H9 (cell line): ENCODE results near the gene PEDS1. TPM values are rescaled to one million over a fixed set of nuclear protein-coding genes. Genes with fewer than 3 reads are reported as not detected.

Source experiments
- DNase-seq: peaks from one replicate; pipeline ENCODE4 v3.0.0-alpha.2; 2017
- H2AFZ ChIP-seq: one replicate; pipeline ENCODE4 v1.6.1; 2013; ENCODE audit warnings: mild to moderate bottlenecking, low read length, control low read depth, moderate library complexity
- H2AK5ac ChIP-seq: 2 replicates; pipeline ENCODE4 v1.6.1; 2013; ENCODE audit warnings: low read length, control low read depth, mixed read lengths; ENCODE audit not compliant: insufficient read length
- H2BK120ac ChIP-seq: one replicate; pipeline ENCODE4 v1.6.1; 2013; ENCODE audit warnings: low read depth, mild to moderate bottlenecking, low read length, control low read depth, inconsistent platforms; ENCODE audit not compliant: poor library complexity, severe bottlenecking
- H2BK12ac ChIP-seq: 2 replicates; pipeline ENCODE4 v1.6.1; 2013; ENCODE audit warnings: low read length, control low read depth, mixed read lengths, low read depth; ENCODE audit not compliant: insufficient read length
- H2BK15ac ChIP-seq: 2 replicates; pipeline ENCODE4 v1.6.1; 2013; ENCODE audit warnings: low read depth, low read length, control low read depth
- H2BK20ac ChIP-seq: one replicate; pipeline ENCODE4 v1.6.1; 2013; ENCODE audit warnings: low read depth, mild to moderate bottlenecking, low read length, control low read depth, inconsistent platforms; ENCODE audit not compliant: poor library complexity, severe bottlenecking
- H2BK5ac ChIP-seq: 2 replicates; pipeline ENCODE4 v1.6.1; 2013; ENCODE audit warnings: low read length, control low read depth, mixed read lengths; ENCODE audit not compliant: insufficient read length
- H3K14ac ChIP-seq: 2 replicates; pipeline ENCODE4 v1.6.1; 2013; ENCODE audit warnings: low read length, control low read depth; ENCODE audit not compliant: insufficient read depth
- H3K18ac ChIP-seq: 2 replicates; pipeline ENCODE4 v1.6.1; 2013; ENCODE audit warnings: low read depth, mild to moderate bottlenecking, mixed read lengths, low read length, control low read depth; ENCODE audit not compliant: insufficient read length
- H3K23ac ChIP-seq: 2 replicates; pipeline ENCODE4 v1.6.1; 2013; ENCODE audit warnings: low read length, control low read depth, mixed read lengths, low read depth; ENCODE audit not compliant: insufficient read length
- H3K23me2 ChIP-seq: 2 replicates; pipeline ENCODE4 v1.6.1; 2013; ENCODE audit warnings: low read depth, mild to moderate bottlenecking, mixed read lengths, low read length, control low read depth; ENCODE audit not compliant: insufficient read length, poor library complexity, severe bottlenecking
- H3K27ac ChIP-seq: 2 replicates; pipeline ENCODE4 v1.5.1; 2013; ENCODE audit warnings: low read length, control low read depth, mixed read lengths, low read depth; ENCODE audit not compliant: insufficient read length
- H3K27me3 ChIP-seq: 2 replicates; pipeline ENCODE4 v1.6.1; 2013; ENCODE audit warnings: low read length, control low read depth, inconsistent platforms; ENCODE audit not compliant: insufficient read depth
- H3K4ac ChIP-seq: 2 replicates; pipeline ENCODE4 v1.6.1; 2013; ENCODE audit warnings: low read depth, mild to moderate bottlenecking, control low read depth, inconsistent platforms, low read length, moderate library complexity
- H3K4me1 ChIP-seq: 2 replicates; pipeline ENCODE4 v1.6.1; 2013; ENCODE audit warnings: low read length, control low read depth, inconsistent platforms; ENCODE audit not compliant: insufficient read depth
- H3K4me2 ChIP-seq: 2 replicates; pipeline ENCODE4 v1.6.1; 2013; ENCODE audit warnings: low read length, control low read depth, mixed read lengths; ENCODE audit not compliant: insufficient read length, insufficient read depth
- H3K56ac ChIP-seq: 2 replicates; pipeline ENCODE4 v1.6.1; 2013; ENCODE audit warnings: low read depth, mild to moderate bottlenecking, mixed read lengths, low read length, control low read depth; ENCODE audit not compliant: insufficient read length
- H3K79me1 ChIP-seq: 2 replicates; pipeline ENCODE4 v1.6.1; 2013; ENCODE audit warnings: low read depth, mild to moderate bottlenecking, moderate library complexity, low read length, control low read depth, inconsistent platforms; ENCODE audit not compliant: insufficient read depth, poor library complexity, severe bottlenecking
- H3K79me2 ChIP-seq: 2 replicates; pipeline ENCODE4 v1.6.1; 2013; ENCODE audit warnings: low read length, control low read depth, inconsistent platforms; ENCODE audit not compliant: insufficient read depth
- H3K9ac ChIP-seq: 2 replicates; pipeline ENCODE4 v1.6.1; 2013; ENCODE audit warnings: low read length, control low read depth, mixed read lengths; ENCODE audit not compliant: insufficient read length; ENCODE audit errors: extremely low read depth
- H3K9me3 ChIP-seq: one replicate; pipeline ENCODE4 v1.6.1; 2013; ENCODE audit warnings: low read depth, low read length, inconsistent platforms; ENCODE audit not compliant: control insufficient read depth
- H3T11ph ChIP-seq: one replicate; pipeline ENCODE4 v1.6.1; 2013; ENCODE audit warnings: mild to moderate bottlenecking, low read length, control low read depth, inconsistent platforms
- H4K20me1 ChIP-seq: one replicate; pipeline ENCODE4 v1.6.1; 2013; ENCODE audit not compliant: control insufficient read depth, insufficient read length, insufficient read depth
- H4K5ac ChIP-seq: 2 replicates; pipeline ENCODE4 v1.6.1; 2013; ENCODE audit warnings: low read depth, mild to moderate bottlenecking, mixed read lengths, low read length, control low read depth; ENCODE audit not compliant: insufficient read length
- H4K8ac ChIP-seq: replicated peaks from 2 replicates; pipeline ENCODE4 v1.6.1; 2013; ENCODE audit warnings: low read length, control low read depth, mixed read lengths, low read depth; ENCODE audit not compliant: insufficient read length
- H4K91ac ChIP-seq: 2 replicates; pipeline ENCODE4 v1.6.1; 2013; ENCODE audit warnings: low read depth, mild to moderate bottlenecking, moderate library complexity, mixed read lengths, low read length, control low read depth; ENCODE audit not compliant: insufficient read length
- H3K27ac Mint-ChIP-seq, 3 experiments: 2 replicates in 2 of 3; 3 replicates in 1 of 3; pipeline ENCODE4 v1.8.0; 2020 to 2021; ENCODE audit warnings: mixed read lengths in 3 of 3, mild to moderate bottlenecking in 1 of 3, moderate library complexity in 1 of 3
- H3K27me3 Mint-ChIP-seq: 2 replicates; pipeline ENCODE4 v1.8.0; 2021; ENCODE audit warnings: low read depth, mild to moderate bottlenecking, moderate library complexity, mixed read lengths
- H3K36me3 Mint-ChIP-seq, 3 experiments: 2 replicates in 2 of 3; 3 replicates in 1 of 3; pipeline ENCODE4 v1.8.0; 2020 to 2021; ENCODE audit warnings: low read depth in 3 of 3, mixed read lengths in 3 of 3; ENCODE audit not compliant: insufficient read depth in 1 of 3
- H3K4me1 Mint-ChIP-seq, 2 experiments: 2 replicates each; pipeline ENCODE4 v1.8.0; 2020; ENCODE audit warnings: mixed read lengths in 2 of 2
- H3K4me3 Mint-ChIP-seq, 2 experiments: 2 replicates in 1 of 2; 3 replicates in 1 of 2; pipeline ENCODE4 v1.8.0; 2020 to 2021; ENCODE audit warnings: mild to moderate bottlenecking in 2 of 2, mixed read lengths in 2 of 2, moderate library complexity in 1 of 2
- H3K9me3 Mint-ChIP-seq, 2 experiments: 2 replicates in 1 of 2; 3 replicates in 1 of 2; pipeline ENCODE4 v1.8.0; 2020; ENCODE audit warnings: mild to moderate bottlenecking in 2 of 2, mixed read lengths in 2 of 2, moderate library complexity in 1 of 2
- CTCF ChIP-seq: fragments of 200-600 bp; sonication (generic); conservative IDR thresholded peaks from 3 replicates; pipeline ENCODE4 v1.8.0; 2021; ENCODE audit warnings: antibody characterized with exemption, mild to moderate bottlenecking
- WGBS: extraction: QIAGEN DNeasy Blood & Tissue Kit; methylation state at CpG from one replicate; pipeline ENCODE4 v1.1.7; 2013; ENCODE audit warnings: missing lambda C conversion rate, low lambda C conversion rate, mixed read lengths; ENCODE audit not compliant: insufficient read length; ENCODE audit errors: extremely low coverage; 5-methylcytosine and 5-hydroxymethylcytosine counted together
- total RNA-seq: library from RNA; stranded (reverse); gene quantifications from 2 replicates; pipeline ENCODE4 v1.2.1, GENCODE V29; 2021

The PEDS1 gene
- total RNA-seq, 1 experiment from 2014 or later: 29.3 TPM

DNA sequence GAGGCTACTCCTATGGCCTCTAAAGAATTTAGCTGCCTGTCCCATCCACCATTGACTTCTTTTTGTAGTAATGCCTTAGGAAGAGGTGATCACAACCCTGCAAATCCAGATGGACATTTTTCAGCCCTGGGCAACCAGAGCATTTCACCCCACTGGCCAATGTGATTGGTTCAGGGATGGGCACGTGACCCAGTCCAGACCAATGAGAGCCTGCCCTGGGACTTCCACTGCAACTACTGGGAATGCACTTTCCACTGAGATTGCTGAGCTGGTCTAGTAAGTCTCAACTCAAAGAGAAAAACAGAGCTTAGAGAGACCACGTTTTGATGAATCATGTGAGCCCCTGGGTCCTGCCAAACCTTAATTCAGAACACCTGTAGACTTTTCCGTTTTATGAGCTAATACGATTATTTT, 31.7 kb downstream of the PEDS1 start:
- no peak overlapping the region for H2BK20ac ChIP-seq
- no peak overlapping the region for H2AFZ ChIP-seq
- H3K4me3 Mint-ChIP-seq: no peak overlapping the region
- H4K91ac ChIP-seq: no peak overlapping the region
- WGBS: no CpG with 5 or more reads among the region's 4 CpGs
- H3K4me1 ChIP-seq: no peaks in the 10 kb centered on the region
- no peak overlapping the region for H2AK5ac ChIP-seq
- H4K8ac ChIP-seq: no peak overlapping the region
- no peak overlapping the region for H3K4me2 ChIP-seq
- no peak overlapping the region for H2BK120ac ChIP-seq
- H3K14ac ChIP-seq: no peak overlapping the region
- no peaks in the 10 kb centered on the region for H4K20me1 ChIP-seq
- H3K79me1 ChIP-seq: no peaks in the 10 kb centered on the region
- H3K4ac ChIP-seq: no peak overlapping the region
- H3T11ph ChIP-seq: no peak overlapping the region
- H3K9me3 Mint-ChIP-seq: no peaks in the 10 kb centered on the region; a peak in 2 of 5 replicates
- H3K56ac ChIP-seq: no peak overlapping the region
- TF ChIP-seq CTCF: no peak
- no peaks in the 10 kb centered on the region for H3K27me3 ChIP-seq
- no peaks in the 10 kb centered on the region for H3K9me3 ChIP-seq
- H3K18ac ChIP-seq: no peak overlapping the region
- peaks cover 3% of the 10 kb centered on the region in 2 experiments for H3K4me1 Mint-ChIP-seq
- no peaks in the 10 kb centered on the region for H3K27me3 Mint-ChIP-seq
- H3K23ac ChIP-seq: no peak overlapping the region
- H2BK15ac ChIP-seq: no peak overlapping the region
- H3K79me2 ChIP-seq: no peaks in the 10 kb centered on the region
- DNase-seq: peak; percentile 45
- peak overlapping the region in 1 of 3 experiments; percentile 44; a peak in 1 of 7 replicates for H3K27ac Mint-ChIP-seq
- H3K23me2 ChIP-seq: no peaks in the 10 kb centered on the region
- H3K36me3 Mint-ChIP-seq: peaks cover 15 to 43% (median 39%) of the 10 kb centered on the region in 3 experiments
- no peak overlapping the region for H2BK5ac ChIP-seq
- no peak overlapping the region for H4K5ac ChIP-seq
- no peak overlapping the region for H3K27ac ChIP-seq
- H3K9ac ChIP-seq: no peak overlapping the region
- H2BK12ac ChIP-seq: no peak overlapping the region
